CD14-positive monocyte (primary cell): ENCODE data around the gene BOLL. TPM values are rescaled to one million over a fixed set of nuclear protein-coding genes. Genes with fewer than 3 reads are reported as not detected.

Experiments
- DNase-seq, 3 donors: peaks; one replicate each; pipeline ENCODE4 v3.0.0-alpha.2; 2011 to 2022
- H2AFZ ChIP-seq: 2 replicates; pipeline ENCODE4 v1.6.0; 2012; ENCODE audit warnings: mild to moderate bottlenecking, low read depth, low read length, inconsistent platforms; ENCODE audit not compliant: insufficient read depth, poor library complexity, severe bottlenecking
- H3K27ac ChIP-seq, 2 donors: 1 replicate in 1 of 2; 2 replicates in 1 of 2; pipeline ENCODE4 v1.5.1; 2012 to 2013; ENCODE audit warnings: low read length in 2 of 2, control low read depth in 1 of 2, inconsistent platforms in 1 of 2, low read depth in 1 of 2, mild to moderate bottlenecking in 1 of 2
- H3K27me3 ChIP-seq, 2 donors: one replicate each; pipeline versions ENCODE4 v1.6.0 to v1.6.1; 2011 to 2013; ENCODE audit warnings: low read length in 2 of 2; ENCODE audit not compliant: control insufficient read depth in 2 of 2, insufficient read depth in 2 of 2
- H3K36me3 ChIP-seq, 2 donors: replicated peaks in 1 of 2; 1 replicate in 1 of 2; 2 replicates in 1 of 2; pipeline versions ENCODE4 v1.5.1 to v1.6.1; 2012 to 2013; ENCODE audit warnings: low read length in 2 of 2, control low read depth in 1 of 2, inconsistent platforms in 1 of 2, mild to moderate bottlenecking in 1 of 2; ENCODE audit not compliant: insufficient read depth in 2 of 2, control insufficient read depth in 1 of 2
- H3K4me1 ChIP-seq, 2 donors: 1 replicate in 1 of 2; 2 replicates in 1 of 2; pipeline versions ENCODE4 v1.5.1 to v1.6.1; 2012 to 2013; ENCODE audit warnings: low read length in 2 of 2, control low read depth in 1 of 2, inconsistent platforms in 1 of 2, mild to moderate bottlenecking in 1 of 2, moderate library complexity in 1 of 2; ENCODE audit not compliant: insufficient read depth in 2 of 2, control insufficient read depth in 1 of 2
- H3K4me2 ChIP-seq: replicated peaks from 2 replicates; pipeline ENCODE3; 2012; ENCODE audit warnings: low read length, moderate library complexity, mild to moderate bottlenecking; ENCODE audit not compliant: poor library complexity, severe bottlenecking; ENCODE audit errors: extremely low read depth
- H3K4me3 ChIP-seq, 3 experiments: fragments of 200-600 bp in 1 of 3; sonication (generic) in 1 of 3; replicated peaks in 1 of 3; 1 replicate in 2 of 3; 2 replicates in 1 of 3; pipeline ENCODE4 v1.5.1; 2011 to 2013; ENCODE audit warnings: low read length in 3 of 3, mild to moderate bottlenecking in 3 of 3, control low read depth in 2 of 3, low read depth in 2 of 3, inconsistent platforms in 1 of 3, moderate library complexity in 1 of 3
- H3K79me2 ChIP-seq: 2 replicates; pipeline ENCODE4 v1.6.0; 2012; ENCODE audit warnings: mild to moderate bottlenecking, control low read depth, inconsistent platforms, low read length, moderate library complexity; ENCODE audit not compliant: insufficient read depth
- H3K9ac ChIP-seq: 2 replicates; pipeline ENCODE4 v1.6.0; 2017; ENCODE audit warnings: low read length, mild to moderate bottlenecking; ENCODE audit not compliant: insufficient read depth, poor library complexity, severe bottlenecking
- H3K9me3 ChIP-seq, 2 donors: replicated peaks in 1 of 2; 1 replicate in 1 of 2; 2 replicates in 1 of 2; pipeline versions ENCODE4 v1.5.1 to v1.6.1; 2012 to 2013; ENCODE audit warnings: low read length in 2 of 2, control low read depth in 1 of 2; ENCODE audit not compliant: control insufficient read depth in 1 of 2, insufficient read depth in 1 of 2
- H4K20me1 ChIP-seq: 2 replicates; pipeline ENCODE4 v1.6.0; 2012; ENCODE audit warnings: mild to moderate bottlenecking, low read length, control low read depth, moderate library complexity; ENCODE audit not compliant: insufficient read depth
- H3K27ac Mint-ChIP-seq, 7 donors: one replicate each; pipeline ENCODE4 v1.8.0; 2020; ENCODE audit warnings: mild to moderate bottlenecking in 7 of 7, mixed read lengths in 7 of 7, moderate library complexity in 6 of 7, inconsistent platforms in 2 of 7
- H3K27me3 Mint-ChIP-seq, 3 donors: one replicate each; pipeline ENCODE4 v1.8.0; 2021 to 2022; ENCODE audit warnings: low read depth in 3 of 3, mild to moderate bottlenecking in 3 of 3, mixed read lengths in 3 of 3, moderate library complexity in 3 of 3, inconsistent platforms in 1 of 3
- H3K36me3 Mint-ChIP-seq, 2 donors: one replicate each; pipeline ENCODE4 v1.8.0; 2020; ENCODE audit warnings: mixed read lengths in 2 of 2, inconsistent platforms in 1 of 2, mild to moderate bottlenecking in 1 of 2
- H3K4me1 Mint-ChIP-seq: one replicate; pipeline ENCODE4 v1.8.0; 2020; ENCODE audit warnings: mild to moderate bottlenecking, mixed read lengths
- H3K4me3 Mint-ChIP-seq, 2 donors: one replicate each; pipeline ENCODE4 v1.8.0; 2020; ENCODE audit warnings: mild to moderate bottlenecking in 2 of 2, mixed read lengths in 2 of 2, moderate library complexity in 1 of 2
- H3K9me3 Mint-ChIP-seq, 7 donors: one replicate each; pipeline ENCODE4 v1.8.0; 2020 to 2022; ENCODE audit warnings: mixed read lengths in 7 of 7, mild to moderate bottlenecking in 6 of 7, moderate library complexity in 6 of 7, inconsistent platforms in 2 of 7
- WGBS: methylation state at CpG from one replicate; pipeline ENCODE4 v1.1.5; 2013; ENCODE audit warnings: missing lambda C conversion rate; ENCODE audit not compliant: insufficient coverage; 5-methylcytosine and 5-hydroxymethylcytosine counted together
- intact Hi-C, 2 donors: fragments of 100-400 bp; cut with micrococcal nuclease; formaldehyde crosslinking; loops; one replicate each; pipeline versions ENCODE4 v1.15.0 to v1.15.1; 2023
- polyA plus RNA-seq, 3 donors: library from polyadenylated mRNA; depleted of rRNA in 1 of 3; unstranded in 2 of 3; stranded (reverse) in 1 of 3; fragments of 300-500 nt in 2 of 3; fragments of >200 nt in 1 of 3; fragmentation: Illumina TruSeq in 2 of 3; gene quantifications; 1 replicate in 2 of 3; 2 replicates in 1 of 3; pipeline ENCODE4 v1.2.3, GENCODE V29; 2012 to 2021
- TF ChIP-seq, protein P1 (sequence below): fragments of 200-600 bp; IDR thresholded peaks from one replicate; pipeline ENCODE4 v1.8.0; 2022; ENCODE audit warnings: antibody characterized with exemption, mild to moderate bottlenecking

Gene BOLL
- polyA plus RNA-seq, 3 donors, result not detected

DNA sequence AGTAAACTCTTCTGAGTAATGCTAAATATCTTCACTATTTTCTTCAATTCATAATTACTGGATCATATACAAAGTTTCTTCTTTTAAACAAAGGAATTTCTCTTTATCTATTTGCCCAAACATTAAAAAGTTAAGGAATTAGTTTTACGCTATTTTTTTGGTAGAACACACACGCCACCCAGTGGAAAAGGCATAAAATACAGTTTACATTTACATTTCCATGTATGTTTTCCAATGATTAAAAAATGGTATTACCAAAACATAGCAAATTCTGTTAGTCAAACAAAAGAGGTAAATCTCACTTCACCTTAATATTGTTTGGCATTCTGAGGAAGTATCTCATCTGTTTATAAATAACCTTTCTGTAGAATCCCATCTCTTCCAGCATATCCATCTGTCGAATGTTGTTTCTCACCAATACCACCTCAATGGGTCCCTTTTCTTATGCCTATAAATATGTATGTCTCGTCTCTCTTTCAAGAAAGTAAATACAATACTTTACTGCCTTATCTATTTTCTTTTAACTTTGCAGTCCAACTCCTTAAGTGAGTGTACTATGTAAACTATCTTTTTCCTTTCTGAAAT is 7.2 kb downstream of the BOLL start:
- Mint-ChIP-seq H3K36me3 (no peaks in the 10 kb centered on the region), H3K27ac (no peak overlapping the region), H3K9me3 (no peaks in the 10 kb centered on the region), H3K4me3 (no peak overlapping the region), H3K4me1 (peaks cover 6% of the 10 kb centered on the region), H3K27me3 (peaks cover 0 to 2% (median 0%) of the 10 kb centered on the region in 3 donors)
- H3K27ac ChIP-seq, result no peak overlapping the region
- H3K9me3 ChIP-seq, result no peaks in the 10 kb centered on the region
- H3K4me1 ChIP-seq, result no peaks in the 10 kb centered on the region
- DNase-seq, result peak in 2 of 3 donors; percentile 12 to 18
- no peak overlapping the region for H3K4me3 ChIP-seq
- H3K9ac ChIP-seq, result no peak overlapping the region
- no peak overlapping the region for H3K4me2 ChIP-seq
- no peaks in the 10 kb centered on the region for H3K36me3 ChIP-seq
- TF ChIP-seq, protein P1, sequence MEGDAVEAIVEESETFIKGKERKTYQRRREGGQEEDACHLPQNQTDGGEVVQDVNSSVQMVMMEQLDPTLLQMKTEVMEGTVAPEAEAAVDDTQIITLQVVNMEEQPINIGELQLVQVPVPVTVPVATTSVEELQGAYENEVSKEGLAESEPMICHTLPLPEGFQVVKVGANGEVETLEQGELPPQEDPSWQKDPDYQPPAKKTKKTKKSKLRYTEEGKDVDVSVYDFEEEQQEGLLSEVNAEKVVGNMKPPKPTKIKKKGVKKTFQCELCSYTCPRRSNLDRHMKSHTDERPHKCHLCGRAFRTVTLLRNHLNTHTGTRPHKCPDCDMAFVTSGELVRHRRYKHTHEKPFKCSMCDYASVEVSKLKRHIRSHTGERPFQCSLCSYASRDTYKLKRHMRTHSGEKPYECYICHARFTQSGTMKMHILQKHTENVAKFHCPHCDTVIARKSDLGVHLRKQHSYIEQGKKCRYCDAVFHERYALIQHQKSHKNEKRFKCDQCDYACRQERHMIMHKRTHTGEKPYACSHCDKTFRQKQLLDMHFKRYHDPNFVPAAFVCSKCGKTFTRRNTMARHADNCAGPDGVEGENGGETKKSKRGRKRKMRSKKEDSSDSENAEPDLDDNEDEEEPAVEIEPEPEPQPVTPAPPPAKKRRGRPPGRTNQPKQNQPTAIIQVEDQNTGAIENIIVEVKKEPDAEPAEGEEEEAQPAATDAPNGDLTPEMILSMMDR, result peak; percentile 84
- H3K79me2 ChIP-seq, result no peaks in the 10 kb centered on the region
- H2AFZ ChIP-seq, result no peak overlapping the region
- intact Hi-C loops, result no loop called here
- no peaks in the 10 kb centered on the region for H3K27me3 ChIP-seq
- no peaks in the 10 kb centered on the region for H4K20me1 ChIP-seq
- WGBS, result no CpG with 5 or more reads among the region's 4 CpGs

DNA sequence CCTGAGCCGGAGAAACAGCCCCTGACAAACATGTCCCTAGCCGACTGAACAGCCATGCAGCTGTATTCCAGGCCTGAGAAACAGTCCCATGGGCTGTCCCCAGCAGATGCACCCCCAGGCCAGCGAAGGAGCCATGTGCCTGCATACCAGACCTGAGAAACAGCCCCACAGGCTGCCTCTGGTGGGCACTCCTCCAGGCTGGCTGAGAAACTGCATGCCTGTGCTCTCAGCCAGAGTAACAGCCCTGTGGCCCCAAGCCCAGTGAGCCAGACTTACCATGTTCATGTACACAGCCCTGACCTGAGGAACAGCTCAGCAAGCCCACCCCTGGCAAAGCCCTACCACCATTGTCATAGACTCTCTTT is 24.8 kb downstream of the BOLL start:
- H3K9ac ChIP-seq, result no peak overlapping the region
- peaks cover 0 to 4% of the 10 kb centered on the region in 2 donors for H3K36me3 Mint-ChIP-seq
- intact Hi-C loops, result no loop called here
- no peaks in the 10 kb centered on the region for H3K4me1 Mint-ChIP-seq
- 89% methylated on average over 3 of the region's 3 CpGs for WGBS
- H3K27me3 Mint-ChIP-seq, result peaks cover 0 to 2% (median 2%) of the 10 kb centered on the region in 3 donors
- H4K20me1 ChIP-seq, result no peaks in the 10 kb centered on the region
- no peak overlapping the region for H3K4me3 Mint-ChIP-seq
- peaks cover 25 to 27% of the 10 kb centered on the region in 2 donors for H3K9me3 ChIP-seq
- peaks cover 14 to 28% (median 24%) of the 10 kb centered on the region in 7 donors for H3K9me3 Mint-ChIP-seq
- TF ChIP-seq, protein P1, result no peak
- H2AFZ ChIP-seq, result no peak overlapping the region
- no peaks in the 10 kb centered on the region for H3K27me3 ChIP-seq
- no peaks in the 10 kb centered on the region for H3K4me1 ChIP-seq
- no peak for DNase-seq
- H3K4me2 ChIP-seq, result no peak overlapping the region
- no peak overlapping the region for H3K27ac Mint-ChIP-seq
- H3K79me2 ChIP-seq, result no peaks in the 10 kb centered on the region
- H3K36me3 ChIP-seq, result no peaks in the 10 kb centered on the region
- H3K27ac ChIP-seq, result no peak overlapping the region
- H3K4me3 ChIP-seq, result no peak overlapping the region
